Measurements from ENCODE around the gene MAP3K1. TPM values are rescaled to one million over a fixed set of nuclear protein-coding genes. Genes with fewer than 3 reads are reported as not detected.
"Not testable (repeated sequence)": the region's sequence is repeated elsewhere in the genome, so short reads cannot be mapped to it uniquely, and the experiment has no call there.

MAP3K1 gene
- total RNA-seq, 2 donors from 2014 or later = 99.2 to 120 TPM

GRCh38 chr5:56819060-56819881, 3.9 kb downstream of the MAP3K1 start:
- no peak for DNase-seq
- no peak for ATAC-seq
- Mint-ChIP-seq H3K4me3 (peak overlapping the region; percentile 90), H3K4me1 (peaks cover 48% of the 10 kb centered on the region), H3K27ac (peak overlapping the region; percentile 98), H3K36me3 (ENCODE audit: low read depth) (peaks cover 9% of the 10 kb centered on the region), H3K27me3 (no peaks in the 10 kb centered on the region)
- no peaks in the 10 kb centered on the region for H3K9me3 ChIP-seq (ENCODE audit: control insufficient read depth, low read length, poor library complexity, severe bottlenecking)

- not testable (repeated sequence) for DNase-seq; ATAC-seq; H3K36me3 Mint-ChIP-seq (ENCODE audit: low read depth); H3K9me3 ChIP-seq (ENCODE audit: control insufficient read depth, low read length, poor library complexity, severe bottlenecking); H3K4me3 Mint-ChIP-seq; H3K27me3 Mint-ChIP-seq
- Mint-ChIP-seq H3K27ac (peak overlapping the region; percentile 96), H3K4me1 (peaks cover 69% of the 10 kb centered on the region)
Observed at GRCh38 chr5:56821868-56822267, 6.5 kb downstream of the MAP3K1 start.

- peaks cover 71% of the 10 kb centered on the region for H3K4me1 Mint-ChIP-seq
- no peaks in the 10 kb centered on the region for H3K27me3 Mint-ChIP-seq
- H3K36me3 Mint-ChIP-seq (ENCODE audit: low read depth) = peaks cover 3% of the 10 kb centered on the region
- H3K9me3 ChIP-seq (ENCODE audit: control insufficient read depth, low read length, poor library complexity, severe bottlenecking) = no peaks in the 10 kb centered on the region
- ATAC-seq = peak; percentile 20
- peak overlapping the region; percentile 96 for H3K27ac Mint-ChIP-seq
- DNase-seq = no peak
- peak overlapping the region; percentile 90 for H3K4me3 Mint-ChIP-seq
Observed at GRCh38 chr5:56822981-56823380, 7.6 kb downstream of the MAP3K1 start.

GRCh38 chr5:56824019-56824418, 8.7 kb downstream of the MAP3K1 start:
- H3K4me3 Mint-ChIP-seq = peak overlapping the region; percentile 80
- H3K27ac Mint-ChIP-seq = peak overlapping the region; percentile 96
- peaks cover 77% of the 10 kb centered on the region for H3K4me1 Mint-ChIP-seq
- no peak for ATAC-seq
- no peaks in the 10 kb centered on the region for H3K9me3 ChIP-seq (ENCODE audit: control insufficient read depth, low read length, poor library complexity, severe bottlenecking)
- DNase-seq = no peak
- H3K36me3 Mint-ChIP-seq (ENCODE audit: low read depth) = peaks cover 3% of the 10 kb centered on the region
- no peaks in the 10 kb centered on the region for H3K27me3 Mint-ChIP-seq

GRCh38 chr5:56825222-56825824, 10.0 kb downstream of the MAP3K1 start:
- Mint-ChIP-seq H3K27ac (peak overlapping the region; percentile 96), H3K4me3 (peak overlapping the region; percentile 82)
- no peak for ATAC-seq

GRCh38 chr5:56827049-56827448, 11.7 kb downstream of the MAP3K1 start:
- H3K27ac Mint-ChIP-seq = peak overlapping the region; percentile 96
- H3K27me3 Mint-ChIP-seq = no peaks in the 10 kb centered on the region
- H3K4me3 Mint-ChIP-seq = peak overlapping the region; percentile 85
- peaks cover 81% of the 10 kb centered on the region for H3K4me1 Mint-ChIP-seq
- no peaks in the 10 kb centered on the region for H3K9me3 ChIP-seq (ENCODE audit: control insufficient read depth, low read length, poor library complexity, severe bottlenecking)
- DNase-seq (peak in 1 of 3 donors; percentile 16), ATAC-seq (peak; percentile 46)
- no peaks in the 10 kb centered on the region for H3K36me3 Mint-ChIP-seq (ENCODE audit: low read depth)

More at GRCh38 chr5:56825222-56825824, 10.0 kb downstream of the MAP3K1 start:
- H3K4me1 Mint-ChIP-seq = peaks cover 76% of the 10 kb centered on the region
- no peaks in the 10 kb centered on the region for H3K9me3 ChIP-seq (ENCODE audit: control insufficient read depth, low read length, poor library complexity, severe bottlenecking)
- peaks cover 3% of the 10 kb centered on the region for H3K36me3 Mint-ChIP-seq (ENCODE audit: low read depth)
- H3K27me3 Mint-ChIP-seq = no peaks in the 10 kb centered on the region
- no peak for DNase-seq

- DNase-seq = no peak
- ATAC-seq = no peak
- H3K9me3 ChIP-seq (ENCODE audit: control insufficient read depth, low read length, poor library complexity, severe bottlenecking) = no peaks in the 10 kb centered on the region
- peaks cover 79% of the 10 kb centered on the region for H3K4me1 Mint-ChIP-seq
- no peaks in the 10 kb centered on the region for H3K36me3 Mint-ChIP-seq (ENCODE audit: low read depth)
- H3K27me3 Mint-ChIP-seq = no peaks in the 10 kb centered on the region
- H3K4me3 Mint-ChIP-seq = peak overlapping the region; percentile 85
- H3K27ac Mint-ChIP-seq = peak overlapping the region; percentile 96
Observed at GRCh38 chr5:56827924-56828323, 12.6 kb downstream of the MAP3K1 start.

GRCh38 chr5:56829137-56829908, 14.0 kb downstream of the MAP3K1 start:
- H3K4me3 Mint-ChIP-seq = peak overlapping the region; percentile 87
- ATAC-seq = peak; percentile 84
- no peaks in the 10 kb centered on the region for H3K9me3 ChIP-seq (ENCODE audit: control insufficient read depth, low read length, poor library complexity, severe bottlenecking)
- H3K27me3 Mint-ChIP-seq = no peaks in the 10 kb centered on the region
- peaks cover 81% of the 10 kb centered on the region for H3K4me1 Mint-ChIP-seq
- peak; percentile 42 to 64 (median 45) for DNase-seq
- no peaks in the 10 kb centered on the region for H3K36me3 Mint-ChIP-seq (ENCODE audit: low read depth)
- peak overlapping the region; percentile 96 for H3K27ac Mint-ChIP-seq

GRCh38 chr5:56831773-56832172, 16.4 kb downstream of the MAP3K1 start:
- no peaks in the 10 kb centered on the region for H3K36me3 Mint-ChIP-seq (ENCODE audit: low read depth)
- ATAC-seq = no peak
- no peak for DNase-seq
- H3K27ac Mint-ChIP-seq = peak overlapping the region; percentile 96
- peaks cover 81% of the 10 kb centered on the region for H3K4me1 Mint-ChIP-seq
- H3K27me3 Mint-ChIP-seq = no peaks in the 10 kb centered on the region
- no peaks in the 10 kb centered on the region for H3K9me3 ChIP-seq (ENCODE audit: control insufficient read depth, low read length, poor library complexity, severe bottlenecking)
- H3K4me3 Mint-ChIP-seq = peak overlapping the region; percentile 78

- Mint-ChIP-seq H3K27ac (peak overlapping the region; percentile 96), H3K27me3 (no peaks in the 10 kb centered on the region), H3K36me3 (ENCODE audit: low read depth) (no peaks in the 10 kb centered on the region), H3K4me1 (peaks cover 83% of the 10 kb centered on the region), H3K4me3 (peak overlapping the region; percentile 70)
- H3K9me3 ChIP-seq (ENCODE audit: control insufficient read depth, low read length, poor library complexity, severe bottlenecking) = no peaks in the 10 kb centered on the region
- DNase-seq (no peak), ATAC-seq (no peak)
Observed at GRCh38 chr5:56833325-56833724, 18.0 kb downstream of the MAP3K1 start.

- no peak for DNase-seq
- peak overlapping the region; percentile 81 for H3K4me3 Mint-ChIP-seq
- no peaks in the 10 kb centered on the region for H3K9me3 ChIP-seq (ENCODE audit: control insufficient read depth, low read length, poor library complexity, severe bottlenecking)
- H3K27me3 Mint-ChIP-seq = no peaks in the 10 kb centered on the region
- peak overlapping the region; percentile 96 for H3K27ac Mint-ChIP-seq
- no peaks in the 10 kb centered on the region for H3K36me3 Mint-ChIP-seq (ENCODE audit: low read depth)
- ATAC-seq = no peak
- peaks cover 79% of the 10 kb centered on the region for H3K4me1 Mint-ChIP-seq
Observed at GRCh38 chr5:56837381-56837780, 22.0 kb downstream of the MAP3K1 start.

- DNase-seq = no peak
- Mint-ChIP-seq H3K4me3 (peak overlapping the region; percentile 81), H3K4me1 (peaks cover 81% of the 10 kb centered on the region), H3K27me3 (no peaks in the 10 kb centered on the region), H3K27ac (peak overlapping the region; percentile 96), H3K36me3 (ENCODE audit: low read depth) (no peaks in the 10 kb centered on the region)
- ATAC-seq = peak; percentile 18
- H3K9me3 ChIP-seq (ENCODE audit: control insufficient read depth, low read length, poor library complexity, severe bottlenecking) = no peaks in the 10 kb centered on the region
Observed at GRCh38 chr5:56837956-56838355, 22.6 kb downstream of the MAP3K1 start.

GRCh38 chr5:56838409-56839039, 23.2 kb downstream of the MAP3K1 start:
- Mint-ChIP-seq H3K27ac (peak overlapping the region; percentile 96), H3K4me3 (peak overlapping the region; percentile 81), H3K27me3 (no peaks in the 10 kb centered on the region), H3K36me3 (ENCODE audit: low read depth) (no peaks in the 10 kb centered on the region), H3K4me1 (peaks cover 78% of the 10 kb centered on the region)
- no peaks in the 10 kb centered on the region for H3K9me3 ChIP-seq (ENCODE audit: control insufficient read depth, low read length, poor library complexity, severe bottlenecking)
- DNase-seq (no peak), ATAC-seq (peak; percentile 69)

All from T-helper 17 cell (primary cell).